ENCODE data around the gene HM13.
"Not testable (repeated sequence)": the region's sequence is repeated elsewhere in the genome, so short reads cannot be mapped to it uniquely, and the experiment has no call there.

HM13 gene

DNA sequence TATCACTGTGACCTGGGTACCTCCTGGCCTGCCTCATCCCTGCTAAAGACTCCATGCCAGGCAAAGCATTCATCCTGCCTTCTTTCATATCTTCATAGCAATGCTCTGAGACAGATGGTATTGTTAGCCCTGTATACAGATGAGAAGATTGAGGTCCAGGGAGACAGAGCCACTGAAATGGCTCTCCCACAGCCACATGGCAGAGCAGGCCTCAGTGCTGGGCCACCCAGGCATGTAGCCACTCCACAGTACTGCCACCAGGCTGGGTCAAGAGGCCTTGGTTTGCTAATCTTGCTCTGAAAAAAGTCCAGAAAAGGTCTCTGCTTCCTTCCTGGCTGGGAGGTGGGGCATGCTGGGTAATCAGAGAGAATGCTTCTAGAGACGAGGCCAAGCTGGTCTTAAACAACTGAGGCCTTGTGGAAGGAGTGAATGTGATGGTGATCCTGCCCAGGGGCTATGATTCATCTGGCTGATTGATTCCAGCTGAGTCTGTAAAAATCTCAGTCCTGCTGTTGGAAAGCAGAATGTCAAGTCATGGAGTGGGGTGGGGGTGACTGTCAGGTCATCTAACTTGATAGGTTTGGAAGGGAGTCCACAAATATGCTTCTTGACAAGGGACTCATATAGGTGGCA, 29.8 kb downstream of the HM13 start:
- no peak for FAIRE-seq

DNA sequence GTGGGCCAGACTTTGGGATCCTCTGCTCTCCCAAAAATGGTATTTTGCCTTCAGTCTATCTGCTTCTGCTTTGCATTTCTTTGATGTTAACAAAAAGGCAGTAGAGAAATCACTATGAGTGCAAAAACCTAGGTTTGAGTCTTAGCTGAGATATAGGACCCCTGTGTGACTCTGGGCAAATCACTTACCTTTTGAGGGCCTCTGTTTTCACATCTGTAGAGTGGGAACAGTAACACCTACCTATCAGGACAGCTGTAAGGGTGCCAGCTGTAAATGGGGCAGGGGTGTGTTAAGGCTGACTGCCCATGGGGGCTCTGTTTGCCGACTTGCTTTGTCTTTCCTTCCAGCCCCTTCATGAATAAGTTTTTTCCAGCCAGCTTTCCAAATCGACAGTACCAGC, 30.4 kb downstream of the HM13 start:
- FAIRE-seq, result no peak

DNA sequence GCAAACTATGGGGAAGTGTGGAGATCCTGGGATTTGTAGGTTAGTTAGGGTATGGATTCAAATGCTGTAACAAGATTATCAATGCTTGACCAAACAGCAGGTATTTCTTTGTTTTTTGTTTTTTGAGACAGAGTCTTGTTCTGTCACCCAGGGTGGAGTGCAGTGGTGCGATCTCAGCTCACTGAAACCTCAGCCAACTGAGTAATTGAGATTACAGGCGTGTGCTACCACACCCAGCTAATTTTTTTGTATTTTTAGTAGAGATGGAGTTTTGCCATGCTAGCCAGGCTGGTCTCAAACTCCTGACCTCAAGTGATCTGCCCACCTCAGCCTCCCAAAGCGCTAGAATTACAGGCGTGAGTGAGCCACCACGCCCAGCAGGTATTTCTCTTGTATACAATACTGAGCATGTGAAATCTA, 31.4 kb downstream of the HM13 start:
- not testable (repeated sequence) for FAIRE-seq

DNA sequence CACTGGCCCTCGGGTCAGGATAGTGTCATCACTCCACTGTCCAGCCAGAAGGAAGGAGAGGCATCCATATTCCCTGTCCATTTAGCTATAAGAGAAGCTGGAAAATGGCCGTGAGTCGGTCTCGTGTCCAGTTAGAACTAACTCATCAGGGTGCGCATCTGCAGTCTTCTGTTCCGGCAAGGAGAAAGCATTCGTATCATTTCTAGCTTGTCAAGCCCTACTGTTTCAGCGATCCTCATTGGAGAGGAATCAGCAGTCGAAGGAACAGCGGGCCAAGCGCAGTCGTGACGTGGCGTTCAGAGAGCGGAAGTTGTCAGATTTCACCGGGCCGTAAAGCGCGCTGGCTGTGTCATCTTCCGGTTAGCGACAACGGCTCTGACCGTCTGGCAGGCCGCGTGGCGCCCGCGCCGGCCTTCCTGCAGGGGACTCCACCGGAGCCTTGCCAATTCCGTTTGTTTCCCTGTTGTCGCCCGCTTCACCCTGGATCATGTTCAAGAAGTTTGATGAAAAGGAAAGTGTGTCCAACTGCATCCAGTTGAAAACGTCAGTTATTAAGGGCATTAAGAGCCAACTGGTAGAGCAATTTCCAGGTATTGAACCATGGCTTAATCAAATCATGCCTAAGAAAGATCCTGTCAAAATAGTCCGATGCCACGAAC, 32.9 kb downstream of the HM13 start:
- FAIRE-seq, result no peak

DNA sequence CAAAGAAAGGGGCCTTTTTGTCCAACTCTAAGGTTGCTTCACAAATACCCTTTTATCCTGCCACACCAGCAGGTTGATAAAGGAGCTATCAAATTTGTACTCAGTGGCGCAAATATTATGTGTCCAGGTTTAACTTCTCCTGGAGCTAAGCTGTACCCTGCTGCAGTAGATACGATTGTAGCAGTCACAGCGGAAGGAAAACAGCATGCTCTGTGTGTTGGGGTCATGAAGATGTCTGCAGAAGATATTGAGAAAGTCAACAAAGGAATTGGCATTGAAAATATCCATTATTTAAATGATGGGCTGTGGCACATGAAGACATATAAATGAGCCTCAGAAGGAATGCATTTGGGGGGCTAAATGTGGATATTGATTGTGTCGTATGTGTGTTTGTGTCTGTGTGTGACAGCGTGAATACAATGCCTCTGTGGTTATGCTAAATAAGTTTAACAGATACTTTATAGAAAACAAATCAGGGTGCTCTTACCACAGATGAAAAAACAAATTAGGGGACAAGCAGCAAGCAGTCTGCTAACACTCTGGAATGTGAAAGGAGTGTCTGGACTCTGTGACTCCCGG, 33.6 kb downstream of the HM13 start:
- no peak for FAIRE-seq

DNA sequence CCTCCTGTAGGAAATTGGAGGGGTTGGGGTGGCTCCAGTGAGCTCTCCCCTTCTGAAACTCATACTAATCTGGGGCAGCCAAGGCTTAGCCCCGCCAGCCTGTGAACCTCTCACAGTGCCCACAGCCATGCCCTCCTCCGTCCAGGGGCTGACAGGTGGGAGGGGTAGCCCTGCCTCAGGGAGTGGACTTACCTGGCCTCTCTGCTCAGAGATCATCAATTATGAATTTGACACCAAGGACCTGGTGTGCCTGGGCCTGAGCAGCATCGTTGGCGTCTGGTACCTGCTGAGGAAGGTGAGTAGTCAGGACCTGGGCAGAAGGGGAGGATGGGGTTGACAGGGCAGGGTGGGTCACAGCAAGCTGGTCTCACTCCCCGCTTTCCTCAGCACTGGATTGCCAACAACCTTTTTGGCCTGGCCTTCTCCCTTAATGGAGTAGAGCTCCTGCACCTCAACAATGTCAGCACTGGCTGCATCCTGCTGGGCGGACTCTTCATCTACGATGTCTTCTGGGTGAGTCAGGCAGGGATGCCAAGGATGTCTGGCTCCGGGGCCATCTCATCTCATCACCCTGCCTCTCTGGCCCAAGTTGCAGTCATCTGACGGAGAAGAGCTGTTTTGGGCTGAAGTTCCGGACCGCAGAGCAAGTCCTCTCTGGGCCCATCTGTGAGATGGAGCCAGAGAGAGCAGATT, 34.7 kb downstream of the HM13 start:
- no peak for FAIRE-seq

DNA sequence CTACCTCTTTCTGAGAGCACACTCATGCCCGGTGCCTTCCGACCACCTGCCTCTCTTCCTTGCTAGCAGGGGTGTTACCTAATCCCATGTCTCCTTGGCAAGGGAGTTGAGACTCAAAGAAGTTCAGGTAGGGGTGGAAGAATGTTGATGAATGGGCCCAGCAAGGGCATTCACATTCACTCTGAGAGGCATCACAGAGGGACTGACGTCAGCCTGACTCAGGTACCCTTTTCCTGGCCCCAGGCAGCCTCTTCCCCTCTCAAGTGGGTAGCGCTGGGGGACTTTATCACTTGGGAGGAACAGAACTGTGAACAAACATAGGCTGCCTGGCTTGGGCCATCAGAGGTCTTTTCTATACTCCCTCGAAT, 35.3 kb downstream of the HM13 start:
- no peak for FAIRE-seq

DNA sequence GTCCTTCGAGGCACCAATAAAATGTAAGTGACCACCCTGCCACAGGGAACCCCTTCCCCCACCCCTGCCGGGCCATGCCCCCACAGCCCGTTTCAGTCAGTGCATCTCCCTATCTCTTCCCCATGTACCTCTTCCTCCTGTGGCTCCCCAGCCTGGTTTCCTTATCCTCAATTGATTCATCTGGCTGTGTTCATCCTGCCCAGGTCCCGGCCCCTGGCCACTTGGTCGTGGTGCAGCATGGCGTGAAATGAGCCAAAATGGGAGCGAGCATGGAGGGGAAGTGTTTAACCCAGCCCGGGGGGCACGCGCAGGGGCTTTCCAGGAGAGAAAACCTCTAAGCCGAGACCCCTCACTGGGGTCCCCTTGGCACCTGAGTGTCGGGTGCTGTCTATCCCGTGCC, 35.9 kb downstream of the HM13 start:
- FAIRE-seq, result no peak

DNA sequence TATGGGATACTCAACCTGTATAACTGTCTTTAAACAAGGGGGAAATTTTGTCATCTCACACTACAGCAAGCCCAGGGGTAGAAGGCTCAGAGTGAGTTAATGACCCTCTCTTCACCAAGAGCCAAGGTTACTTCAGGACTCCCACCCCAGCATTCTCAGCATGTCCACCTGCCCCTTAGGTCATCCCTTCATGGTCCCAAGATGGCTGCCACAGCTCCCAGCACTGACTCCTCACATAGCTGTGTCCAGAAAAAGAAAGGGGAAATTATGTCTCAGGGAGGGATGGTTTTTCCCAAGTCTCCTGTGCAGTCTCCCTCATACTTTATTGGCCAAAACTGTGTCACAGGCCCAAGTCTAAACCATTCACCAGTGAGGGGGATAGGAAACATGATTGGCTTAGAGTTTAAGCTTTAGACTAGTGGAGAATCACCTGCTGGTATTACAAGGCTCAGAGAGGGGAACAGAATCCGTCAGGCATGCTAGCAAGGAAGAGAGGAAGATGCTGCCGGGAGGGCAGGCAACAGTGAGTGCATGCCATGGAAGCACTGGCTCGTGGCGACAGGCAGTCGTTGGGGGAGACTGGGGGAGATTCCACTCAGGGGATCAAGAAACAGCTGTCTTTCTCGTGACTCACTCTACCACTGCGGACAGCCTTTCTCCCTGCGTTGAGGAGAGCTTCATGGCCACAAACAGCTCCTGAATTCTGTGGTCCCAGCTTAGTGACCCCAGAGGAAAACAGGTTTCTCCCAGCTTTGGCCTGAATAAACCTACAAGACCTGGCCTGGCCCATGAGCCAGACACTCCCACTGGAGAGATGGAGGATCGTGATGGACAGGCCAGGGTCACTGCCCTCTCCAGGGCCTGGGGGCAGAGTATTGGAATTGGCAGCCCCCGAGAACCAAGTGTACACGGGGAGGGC, 37.2 kb downstream of the HM13 start:
- FAIRE-seq, result no peak

DNA sequence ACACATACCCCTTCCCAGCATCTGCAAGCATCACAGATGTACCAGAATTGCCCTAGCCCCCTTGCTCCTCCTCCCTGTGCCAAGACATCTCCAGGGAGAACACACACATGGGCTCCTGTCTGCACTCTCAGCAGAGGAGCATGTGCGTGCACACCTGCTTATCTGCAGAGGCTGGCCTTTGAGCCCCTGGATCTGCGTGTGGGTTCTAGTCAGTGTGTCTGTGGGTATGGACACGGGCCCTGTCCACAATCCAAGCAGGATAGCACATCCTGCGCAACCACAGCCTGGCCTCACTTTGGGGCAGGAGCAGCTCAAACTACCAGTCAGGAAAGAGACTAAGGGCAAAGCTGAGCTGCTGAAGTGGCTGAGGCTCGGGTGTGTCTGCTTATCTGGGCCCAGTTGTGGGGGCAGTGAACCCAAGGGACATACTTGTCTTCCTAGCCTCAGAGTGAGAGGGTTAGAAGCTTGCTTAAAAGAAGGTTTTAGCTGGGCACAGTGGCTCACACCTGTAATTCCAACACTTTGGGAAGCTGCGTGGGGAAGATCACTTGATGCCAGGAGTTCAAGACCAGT, 41.0 kb downstream of the HM13 start:
- no peak for FAIRE-seq

DNA sequence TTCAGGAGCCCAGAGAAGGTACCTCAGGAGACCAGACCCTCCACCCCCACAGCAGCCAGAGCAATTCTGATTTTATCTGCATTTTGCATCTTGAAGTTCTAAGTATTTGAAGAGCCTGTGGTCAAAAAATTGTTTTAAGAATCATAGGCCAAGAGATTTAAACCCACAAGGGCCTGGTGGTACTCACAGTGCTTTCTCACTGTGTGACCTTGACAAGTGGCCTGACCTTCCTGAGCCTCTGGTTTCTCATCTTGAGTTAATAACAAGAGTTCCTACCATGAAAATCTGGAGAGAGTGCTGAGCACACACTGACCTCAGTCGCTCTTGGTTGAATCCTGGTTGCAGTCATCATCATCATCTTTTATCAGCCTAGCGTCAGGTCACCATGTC, 45.5 kb downstream of the HM13 start:
- no peak for FAIRE-seq

DNA sequence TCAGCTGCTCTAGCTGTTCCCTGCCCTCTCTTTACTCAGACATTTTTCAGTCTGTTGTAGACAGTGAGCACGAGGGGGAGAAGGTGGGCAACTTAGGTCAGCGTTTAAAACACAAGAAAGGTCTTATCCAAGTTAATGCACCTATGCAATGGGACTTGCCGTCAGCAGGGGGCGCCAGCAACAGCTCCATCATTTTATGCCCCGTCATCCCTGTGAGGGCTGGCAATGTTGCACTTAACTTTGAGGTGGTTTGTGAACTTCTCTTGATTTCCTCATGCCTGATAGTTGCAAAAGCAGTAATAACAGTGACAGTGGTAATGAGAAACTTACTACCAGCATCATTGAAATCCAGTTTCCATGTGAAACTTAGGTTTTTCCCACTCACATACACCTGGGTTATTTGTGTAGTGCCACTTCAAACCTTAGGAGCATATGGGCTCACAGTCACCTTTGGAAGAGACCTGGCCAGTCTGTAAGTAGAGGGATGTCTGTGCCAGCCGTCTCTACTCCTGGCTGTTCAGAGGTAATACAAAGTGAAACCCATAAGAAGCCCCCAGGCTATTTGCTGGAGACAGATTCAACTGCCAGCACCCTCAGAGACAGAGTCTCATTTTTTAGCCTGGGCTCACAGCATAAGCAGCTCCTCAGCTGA, 46.0 kb downstream of the HM13 start:
- no peak for FAIRE-seq

DNA sequence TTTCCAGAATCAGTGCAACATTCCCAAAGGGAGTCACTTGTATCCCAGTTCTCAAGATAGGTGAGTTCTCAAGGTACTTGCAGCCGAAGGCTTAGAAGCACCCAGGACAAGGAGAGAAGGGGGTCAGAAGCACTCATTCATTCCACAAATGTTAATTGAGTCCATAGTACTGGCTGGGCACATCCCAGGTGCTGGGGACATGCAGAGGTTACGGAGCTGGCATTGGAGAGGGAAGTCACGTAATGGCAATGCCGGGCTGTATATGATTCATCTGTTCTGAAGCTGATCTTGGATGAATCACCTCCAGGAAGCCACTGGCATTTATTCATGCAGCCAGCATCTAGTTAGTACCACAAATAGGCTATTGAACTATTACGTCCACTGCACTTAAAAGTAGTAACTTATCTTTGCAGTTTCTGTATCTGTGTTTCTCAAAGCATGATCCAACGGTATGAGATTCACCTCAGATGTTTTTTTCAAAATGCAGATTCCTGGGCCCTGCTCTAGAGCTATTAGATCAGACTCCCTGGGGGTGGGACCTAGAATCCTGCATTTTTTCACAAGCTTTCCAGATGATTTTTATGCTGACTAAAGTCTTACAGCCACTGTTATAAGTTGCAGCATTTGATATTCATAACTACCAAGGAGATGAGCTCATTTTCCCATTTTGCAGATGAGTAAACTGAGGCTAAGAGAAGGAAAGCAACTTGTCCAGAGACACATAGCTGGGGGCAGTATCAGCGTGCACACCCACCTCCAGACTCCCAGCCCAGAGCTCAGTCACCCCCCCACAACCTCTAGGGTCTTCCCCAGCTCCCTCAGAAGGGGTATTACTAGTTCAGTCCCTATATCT, 46.7 kb downstream of the HM13 start:
- FAIRE-seq, result no peak

DNA sequence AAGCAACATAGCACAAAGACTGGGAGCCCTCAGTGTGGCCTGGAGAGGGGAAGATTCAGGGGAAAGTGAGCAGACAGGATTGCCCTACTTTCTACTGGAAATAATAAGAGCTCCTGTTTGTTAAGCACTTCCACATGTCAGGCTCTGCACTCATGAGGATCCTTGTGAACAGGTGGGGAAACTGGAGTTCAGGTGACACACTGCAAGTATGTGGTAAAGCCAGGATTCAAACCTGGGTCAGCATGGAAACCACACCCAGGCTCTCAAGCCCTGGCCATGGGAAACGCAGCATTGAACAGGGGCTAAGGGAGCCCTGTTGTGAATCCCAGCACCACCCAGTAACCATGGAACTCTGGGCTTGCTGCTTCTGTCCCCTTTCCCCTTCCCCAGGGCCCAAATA, 48.0 kb downstream of the HM13 start:
- FAIRE-seq, result no peak

DNA sequence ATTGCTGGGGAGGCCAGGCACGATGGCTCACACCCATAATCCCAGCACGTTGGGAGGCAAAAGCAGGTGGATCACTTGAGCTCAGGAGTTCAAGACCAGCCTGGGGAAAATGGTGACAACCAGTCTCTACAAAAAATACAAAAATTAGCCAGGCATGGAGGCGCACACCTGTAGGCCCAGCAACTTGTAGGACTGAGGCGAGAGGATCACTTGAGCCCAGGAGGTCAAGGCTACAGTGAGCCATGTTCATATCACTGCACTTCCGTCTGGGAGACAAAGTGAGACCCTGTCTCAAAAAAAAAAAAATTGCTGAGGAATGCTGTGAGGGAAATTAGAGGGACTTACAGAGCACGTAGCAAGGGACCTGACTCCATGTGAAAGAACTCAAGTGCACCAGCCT, 50.0 kb downstream of the HM13 start:
- no peak for FAIRE-seq

DNA sequence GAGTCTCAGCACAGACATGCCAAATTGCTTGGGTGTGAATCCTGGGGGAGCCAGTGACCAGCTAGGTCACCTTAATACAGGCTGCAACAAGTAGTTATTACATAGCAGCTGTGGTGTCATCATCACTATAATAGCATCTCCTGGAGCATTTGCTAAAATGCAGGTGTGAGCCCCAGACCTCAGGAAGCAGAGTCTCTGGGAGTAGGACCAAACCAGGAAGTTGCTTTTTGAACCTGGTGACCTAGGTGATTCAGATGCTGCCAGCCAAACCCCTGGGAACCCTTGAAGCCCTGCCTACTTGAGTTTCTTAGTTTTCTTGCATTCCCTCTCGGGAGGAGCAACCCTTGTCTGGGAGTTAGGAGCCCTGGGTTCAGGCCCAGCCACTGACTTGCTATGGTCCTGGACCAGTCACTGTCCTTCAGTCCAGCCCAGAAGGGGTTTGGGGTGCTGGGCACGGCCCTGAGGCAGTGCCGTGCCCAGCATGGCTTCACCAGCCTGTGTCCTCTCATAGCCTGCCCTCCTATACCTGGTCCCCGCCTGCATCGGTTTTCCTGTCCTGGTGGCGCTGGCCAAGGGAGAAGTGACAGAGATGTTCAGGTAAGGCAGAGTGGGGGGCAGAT, 51.6 kb downstream of the HM13 start:
- FAIRE-seq, result no peak

DNA sequence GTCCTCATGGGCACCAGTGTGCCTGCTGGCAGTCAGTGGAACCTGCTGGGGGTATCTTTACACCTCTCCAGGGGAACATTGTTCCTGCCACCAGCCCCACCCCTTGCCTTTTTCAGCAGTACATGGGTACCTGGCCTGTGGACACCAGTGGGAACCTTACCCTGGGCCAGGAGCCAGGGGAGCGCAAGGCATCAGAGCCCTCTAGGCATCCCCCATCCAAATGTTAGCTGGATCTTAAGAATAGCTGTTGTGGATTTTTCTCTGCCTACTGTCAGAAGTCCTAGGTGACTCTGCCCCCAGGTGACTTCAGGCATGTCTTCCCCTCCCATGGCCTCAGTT, 52.0 kb downstream of the HM13 start:
- no peak for FAIRE-seq

DNA sequence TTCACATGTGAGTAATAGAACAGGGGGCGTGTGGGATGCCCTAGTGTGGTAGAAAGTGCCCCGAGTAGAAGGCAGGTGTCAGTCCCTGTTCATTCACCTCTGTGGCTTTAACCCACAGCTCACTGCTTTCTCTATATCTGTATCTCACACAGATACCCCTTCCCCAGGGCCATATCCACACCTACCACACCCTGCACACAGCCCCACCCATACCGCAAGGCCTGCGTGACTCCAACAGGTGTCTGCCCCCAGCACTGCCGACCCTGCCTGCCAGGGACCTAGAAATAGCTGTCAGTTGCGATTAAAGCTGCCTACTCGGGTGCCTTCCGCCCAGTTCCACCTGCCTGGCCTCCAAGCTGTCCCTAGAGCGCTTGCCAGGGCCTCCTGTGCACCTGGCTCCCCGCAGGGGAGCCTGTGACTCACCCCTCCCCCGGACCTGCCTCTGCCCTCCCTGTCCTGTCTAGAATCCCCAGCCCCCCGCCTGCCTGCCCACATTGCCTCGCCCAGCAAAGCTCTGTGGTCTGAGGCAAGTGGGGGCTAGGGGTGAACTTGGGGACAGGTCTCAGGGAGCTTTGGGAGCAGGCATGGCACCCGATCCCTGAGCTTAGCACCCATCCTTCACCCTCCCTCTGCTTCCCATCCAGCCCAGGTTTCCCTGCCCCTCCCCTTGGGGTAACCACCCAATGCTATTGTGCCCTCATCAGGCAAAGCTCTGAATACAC, 52.6 kb downstream of the HM13 start:
- no peak for FAIRE-seq

DNA sequence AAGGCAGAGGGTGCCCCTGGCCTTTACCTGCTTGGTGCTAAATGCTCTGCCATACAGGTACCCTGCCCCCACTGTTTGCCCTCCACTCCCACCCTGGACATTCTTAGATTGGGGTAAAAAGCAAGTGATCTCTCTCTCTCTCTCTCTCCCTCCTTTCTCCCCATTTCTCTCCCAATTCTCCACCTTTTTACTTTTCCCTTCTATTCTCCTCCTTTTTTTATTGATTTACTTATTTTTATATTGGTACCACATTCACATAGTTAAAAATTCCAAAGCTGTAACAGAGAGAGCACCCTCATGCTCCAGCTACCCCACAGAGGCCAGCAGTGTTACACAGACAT, 53.1 kb downstream of the HM13 start:
- no peak for FAIRE-seq

DNA sequence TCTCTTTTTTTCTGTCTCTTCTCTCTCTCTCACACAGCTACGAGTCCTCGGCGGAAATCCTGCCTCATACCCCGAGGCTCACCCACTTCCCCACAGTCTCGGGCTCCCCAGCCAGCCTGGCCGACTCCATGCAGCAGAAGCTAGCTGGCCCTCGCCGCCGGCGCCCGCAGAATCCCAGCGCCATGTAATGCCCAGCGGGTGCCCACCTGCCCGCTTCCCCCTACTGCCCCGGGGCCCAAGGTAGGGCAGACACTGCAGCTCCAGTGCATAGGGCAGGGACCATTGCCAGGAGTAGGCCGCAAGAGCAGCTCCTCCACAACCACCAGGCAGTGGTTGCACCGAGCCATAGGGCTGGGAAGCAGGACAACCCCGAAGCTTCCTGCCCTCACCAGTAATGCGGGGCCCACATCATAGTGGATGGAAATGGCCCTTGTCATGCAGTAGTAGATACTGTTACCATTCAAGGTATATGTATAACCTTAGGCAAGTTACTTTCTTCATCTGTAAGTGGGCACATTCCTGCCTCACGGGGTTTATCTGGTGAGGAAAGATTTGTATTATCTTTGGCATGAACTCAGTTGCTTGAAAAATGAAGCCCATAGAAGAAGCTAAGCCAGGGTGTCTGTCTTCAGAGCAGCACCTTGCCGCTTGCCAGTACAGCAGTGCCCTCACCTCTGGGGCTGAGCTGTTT, 53.9 kb downstream of the HM13 start:
- FAIRE-seq, result no peak
